GM13976 (cell line): ENCODE results near the gene TCHHL1.

Experiments
- DNase-seq: peaks from one replicate; pipeline ENCODE4 v3.0.0; 2012; ENCODE audit warnings: low spot score
- CTCF ChIP-seq: IDR thresholded peaks from 2 replicates; pipeline ENCODE4 v1.5.1; 2012; ENCODE audit warnings: borderline replicate concordance, mild to moderate bottlenecking; ENCODE audit not compliant: insufficient read depth; ENCODE audit errors: extremely low read depth, missing control alignments, control extremely low read depth
- in situ Hi-C: fragments of 300-500 bp; cut with MboI; formaldehyde crosslinking; loops from one replicate; pipeline ENCODE4 v1.12.0; 2022; ENCODE audit warnings: low sequenced_read_pairs, mixed read lengths, inconsistent platforms; ENCODE audit not compliant: unreplicated experiment

Gene TCHHL1

GRCh38 chr1:152112885-152113432 lies 24.1 kb upstream of the TCHHL1 start:
- DNase-seq: no peak
- TF ChIP-seq CTCF: no peak
- in situ Hi-C loops: no loop called here

GRCh38 chr1:152112101-152112884 lies 23.4 kb upstream of the TCHHL1 start:
- no peak for TF ChIP-seq CTCF
- DNase-seq: no peak
- in situ Hi-C loops: no loop called here

- in situ Hi-C loops: no loop called here
- DNase-seq: peak; percentile 38
- TF ChIP-seq CTCF: no peak
Measured at GRCh38 chr1:152111515-152111968, 22.7 kb upstream of the TCHHL1 start.

GRCh38 chr1:152110860-152111514 lies 22.1 kb upstream of the TCHHL1 start:
- TF ChIP-seq CTCF: no peak
- in situ Hi-C loops: no loop called here
- DNase-seq: peak; percentile 46

- TF ChIP-seq CTCF: no peak
- DNase-seq: peak; percentile 40
- in situ Hi-C loops: no loop called here
Measured at GRCh38 chr1:152110365-152110859, 21.5 kb upstream of the TCHHL1 start.

- TF ChIP-seq CTCF: no peak
- in situ Hi-C loops: no loop called here
- DNase-seq: no peak
Measured at GRCh38 chr1:152109998-152110294, 21.1 kb upstream of the TCHHL1 start.
